ENCODE results near the gene DAP. TPM values are rescaled to one million over a fixed set of nuclear protein-coding genes. Genes with fewer than 3 reads are reported as not detected.

The DAP gene
- total and polyA plus RNA-seq, 2 of the 4 experiments (the other 2 are of a cell fraction): 49.6 to 189 TPM

GRCh38 chr5:10668697-10669096, 92.3 kb downstream of the DAP start:
- Histone ChIP-seq H2BK20ac (ENCODE audit: low read depth, low read length) (no peak overlapping the region), H3K27ac (ENCODE audit: insufficient read depth, low read length) (no peak overlapping the region), H2AK9ac (replicated peaks; ENCODE audit: low read depth, low read length, poor library complexity) (no peak overlapping the region), H3K56ac (ENCODE audit: extremely low read depth, insufficient read depth, low read length) (no peak overlapping the region), H3K4ac (ENCODE audit: low read depth, low read length) (no peak overlapping the region), H3K4me1 (ENCODE audit: control insufficient read depth, insufficient read depth, low read length) (no peaks in the 10 kb centered on the region; the same call in 1 of the 2 replicates), H2BK120ac (ENCODE audit: low read depth, low read length) (no peak overlapping the region), H3K9me1 (ENCODE audit: insufficient read depth, low read length) (no peaks in the 10 kb centered on the region), H3K23ac (ENCODE audit: low read depth, low read length) (no peak overlapping the region), H3K18ac (ENCODE audit: low read depth, low read length) (no peak overlapping the region), H3K9me3 (ENCODE audit: control insufficient read depth, insufficient read depth, low read length) (peaks cover 7% of the 10 kb centered on the region), H2AK5ac (ENCODE audit: low read depth, low read length) (no peak overlapping the region), H3K14ac (replicated peaks; ENCODE audit: low read depth, low read length) (no peak overlapping the region), H2BK15ac (ENCODE audit: low read depth, low read length) (no peak overlapping the region), H3K27me3 (ENCODE audit: control insufficient read depth, insufficient read depth, low read length) (peaks cover 2% of the 10 kb centered on the region), H4K20me1 (ENCODE audit: insufficient read depth, low read length) (no peaks in the 10 kb centered on the region), H2BK5ac (ENCODE audit: low read depth, low read length, poor library complexity, severe bottlenecking) (no peak overlapping the region), H3K4me2 (ENCODE audit: low read depth, low read length) (no peak overlapping the region), H4K8ac (ENCODE audit: low read depth in 2 of 2, low read length in 2 of 2) (no peak overlapping the region), H2AFZ (replicated peaks; ENCODE audit: low read length, poor library complexity) (no peak overlapping the region), H3K4me3 (ENCODE audit: insufficient read depth, low read depth, low read length) (no peak overlapping the region), H3K36me3 (ENCODE audit: control insufficient read depth, insufficient read depth, low read length) (no peaks in the 10 kb centered on the region), H3K79me1 (ENCODE audit: low read depth in 1 of 2, low read length in 2 of 2) (no peaks in the 10 kb centered on the region), H4K5ac (ENCODE audit: low read depth, low read length) (no peak overlapping the region), H3K9ac (ENCODE audit: low read depth, low read length) (no peak overlapping the region), H4K91ac (ENCODE audit: insufficient read depth, low read depth, low read length) (no peak overlapping the region)
- BruUV-seq (replicated peaks): no TSS peak
- DNase-seq (peak; percentile 23), ATAC-seq (ENCODE audit: low read depth) (no peak)
- intact Hi-C loops (cut with micrococcal nuclease) (no loop called here), dilution Hi-C loops (cut with HindIII; ENCODE audit: low sequenced_read_pairs, unreplicated experiment) (no loop called here), in situ Hi-C loops (cut with MboI; ENCODE audit: low sequenced_read_pairs) (no loop called here)
- ChIA-PET POLR2A (ENCODE audit: unreplicated experiment) (no interaction called here), CTCF (no interaction called here)
- TF ChIP-seq NFE2L2 (IDR thresholded peaks at IDR 0.05; ENCODE audit: low read depth, low read length): no peak
- no peak for TF ChIP-seq MAFK (IDR thresholded peaks at IDR 0.05; ENCODE audit: low read depth, low read length)
- no peak for TF ChIP-seq RCOR1 (IDR thresholded peaks at IDR 0.05; ENCODE audit: insufficient replicate concordance, low read length)
- TF ChIP-seq CTCF (conservative IDR thresholded peaks at IDR 0.05; ENCODE audit: low read depth, low read length): no peak
- TF ChIP-seq RAD21 (IDR thresholded peaks at IDR 0.05; ENCODE audit: low read length): no peak
- TF ChIP-seq POLR2A (IDR thresholded peaks at IDR 0.05; ENCODE audit: low read depth, low read length): no peak
- TF ChIP-seq ELK1 (IDR thresholded peaks at IDR 0.05; ENCODE audit: borderline replicate concordance, low read depth, low read length): no peak
- no CpG with 5 or more reads among the region's 4 CpGs for WGBS, 2 experiments (ENCODE audit: extremely low coverage in 2 of 2, insufficient read length in 1 of 2)
